Measurements from ENCODE around the gene IGF2R. TPM values are rescaled to one million over a fixed set of nuclear protein-coding genes. Genes with fewer than 3 reads are reported as not detected.

Gene IGF2R
- total RNA-seq, 1 experiment from 2014 or later: 31.5 TPM

GRCh38 chr6:160063771-160064413 is 95.0 kb downstream of the IGF2R start:
- POLR2A ChIA-PET (ENCODE audit: unreplicated experiment): interaction anchor here (0.6 kb wide), 1 partner anchor 97 kb away, joined by 3 read pairs; no protein-coding TSS in a partner anchor
- no TSS peak for BruUV-seq (replicated peaks)
- H3K36me3 ChIP-seq (ENCODE audit: low read depth, low read length): peaks cover 6% of the 10 kb centered on the region; the same call in 1 of the 2 replicates

GRCh38 chr6:160065200-160065599 is 96.3 kb downstream of the IGF2R start:
- peak overlapping the region; percentile 86 for H3K27ac ChIP-seq (ENCODE audit: low read length)
- no peak overlapping the region for H2AFZ ChIP-seq (ENCODE audit: low read length)
- intact Hi-C loops (cut with micrococcal nuclease): no loop called here
- no peak overlapping the region for H3K4me3 ChIP-seq (ENCODE audit: low read length)
- no peaks in the 10 kb centered on the region for H3F3A ChIP-seq (ENCODE audit: low read length, unreplicated experiment)
- DNase-seq (peak; percentile 78), ATAC-seq (peak; percentile 86)
- ChIA-PET CTCF (no interaction called here), POLR2A (ENCODE audit: unreplicated experiment) (no interaction called here)
- H3K4me2 ChIP-seq (ENCODE audit: low read length): peak overlapping the region; percentile 53
- H3K9me3 ChIP-seq (ENCODE audit: low read length): no peaks in the 10 kb centered on the region
- BruUV-seq (replicated peaks): no TSS peak
- H3K9me2 ChIP-seq (replicated peaks; ENCODE audit: low read length): no peaks in the 10 kb centered on the region
- H3K4me1 ChIP-seq (ENCODE audit: insufficient read depth, low read length): peaks cover 23% of the 10 kb centered on the region
- H4K20me1 ChIP-seq (ENCODE audit: low read length): no peaks in the 10 kb centered on the region
- peak overlapping the region; percentile 54 for H3K9ac ChIP-seq (ENCODE audit: low read length)
- H3K36me3 ChIP-seq (ENCODE audit: low read depth, low read length): peaks cover 13% of the 10 kb centered on the region; the same call in 1 of the 2 replicates
- H3K27me3 ChIP-seq (ENCODE audit: low read length): no peaks in the 10 kb centered on the region
- no peaks in the 10 kb centered on the region for H3K79me2 ChIP-seq (ENCODE audit: low read length)
- TF ChIP-seq EZH2 (IDR thresholded peaks at IDR 0.05; ENCODE audit: low read length, unreplicated experiment) (no peak), CTCF (conservative IDR thresholded peaks at IDR 0.05; ENCODE audit: low read depth, low read length) (no peak), EZH2phosphoT487 (IDR thresholded peaks at IDR 0.05; ENCODE audit: borderline replicate concordance, low read length) (no peak)

More at GRCh38 chr6:160063771-160064413, 95.0 kb downstream of the IGF2R start:
- DNase-seq: peak; percentile 32
- Histone ChIP-seq H2AFZ (ENCODE audit: low read length) (no peak overlapping the region), H3K9me2 (replicated peaks; ENCODE audit: low read length) (no peaks in the 10 kb centered on the region), H3K27ac (ENCODE audit: low read length) (peak overlapping the region; percentile 86), H3K9ac (ENCODE audit: low read length) (no peak overlapping the region), H4K20me1 (ENCODE audit: low read length) (no peaks in the 10 kb centered on the region), H3K4me2 (ENCODE audit: low read length) (no peak overlapping the region), H3K4me1 (ENCODE audit: insufficient read depth, low read length) (peaks cover 23% of the 10 kb centered on the region), H3F3A (ENCODE audit: low read length, unreplicated experiment) (no peaks in the 10 kb centered on the region), H3K9me3 (ENCODE audit: low read length) (no peaks in the 10 kb centered on the region), H3K27me3 (ENCODE audit: low read length) (no peaks in the 10 kb centered on the region), H3K79me2 (ENCODE audit: low read length) (no peaks in the 10 kb centered on the region), H3K4me3 (ENCODE audit: low read length) (no peak overlapping the region)
- peak; percentile 45 for ATAC-seq
- TF ChIP-seq CTCF (conservative IDR thresholded peaks at IDR 0.05; ENCODE audit: low read depth, low read length) (no peak), EZH2 (IDR thresholded peaks at IDR 0.05; ENCODE audit: low read length, unreplicated experiment) (no peak), EZH2phosphoT487 (IDR thresholded peaks at IDR 0.05; ENCODE audit: borderline replicate concordance, low read length) (no peak)
- intact Hi-C loops (cut with micrococcal nuclease): no loop called here
- CTCF ChIA-PET: no interaction called here

- ATAC-seq: no peak
- H3K4me1 ChIP-seq (ENCODE audit: insufficient read depth, low read length): peaks cover 23% of the 10 kb centered on the region
- intact Hi-C loops (cut with micrococcal nuclease): no loop called here
These were observed 98.7 kb downstream of the IGF2R start for GRCh38 chr6:160067564-160067963.

More at GRCh38 chr6:160067564-160067963, 98.7 kb downstream of the IGF2R start:
- H3K27ac ChIP-seq (ENCODE audit: low read length): no peak overlapping the region
- no peaks in the 10 kb centered on the region for H3K27me3 ChIP-seq (ENCODE audit: low read length)
- H3K9ac ChIP-seq (ENCODE audit: low read length): no peak overlapping the region
- DNase-seq: no peak
- ChIA-PET CTCF (no interaction called here), POLR2A (ENCODE audit: unreplicated experiment) (no interaction called here)
- no peak overlapping the region for H3K4me3 ChIP-seq (ENCODE audit: low read length)
- H3K9me2 ChIP-seq (replicated peaks; ENCODE audit: low read length): no peaks in the 10 kb centered on the region
- peaks cover 10% of the 10 kb centered on the region; the same call in 1 of the 2 replicates for H3K36me3 ChIP-seq (ENCODE audit: low read depth, low read length)
- no peak overlapping the region for H2AFZ ChIP-seq (ENCODE audit: low read length)
- no peaks in the 10 kb centered on the region for H4K20me1 ChIP-seq (ENCODE audit: low read length)
- no peaks in the 10 kb centered on the region for H3K9me3 ChIP-seq (ENCODE audit: low read length)
- H3K79me2 ChIP-seq (ENCODE audit: low read length): no peaks in the 10 kb centered on the region
- H3K4me2 ChIP-seq (ENCODE audit: low read length): no peak overlapping the region
- H3F3A ChIP-seq (ENCODE audit: low read length, unreplicated experiment): no peaks in the 10 kb centered on the region
- TF ChIP-seq CTCF (conservative IDR thresholded peaks at IDR 0.05; ENCODE audit: low read depth, low read length): no peak
- no peak for TF ChIP-seq EZH2phosphoT487 (IDR thresholded peaks at IDR 0.05; ENCODE audit: borderline replicate concordance, low read length)
- TF ChIP-seq EZH2 (IDR thresholded peaks at IDR 0.05; ENCODE audit: low read length, unreplicated experiment): no peak
- BruUV-seq (replicated peaks): no TSS peak
